ENCODE data around the gene ZKSCAN2. TPM values are rescaled to one million over a fixed set of nuclear protein-coding genes. Genes with fewer than 3 reads are reported as not detected.

ZKSCAN2 gene
- total and polyA plus RNA-seq, 9 donors, result 2.2 to 11.1 (median 7.8) TPM

- 3 to 12% (median 3%) methylated on average over 17 to 58 of the region's 58 CpGs for WGBS, 3 donors
- peak; percentile 88 to 93 (median 90) for DNase-seq
- no peak for TF ChIP-seq EP300 (IDR thresholded peaks at IDR 0.05)
- TF ChIP-seq CTCF (IDR thresholded peaks at IDR 0.05), result no peak
- TF ChIP-seq POLR2A (IDR thresholded peaks at IDR 0.05), result no peak
- Histone ChIP-seq H3K4me1 (ENCODE audit: insufficient read depth) (peaks cover 10% of the 10 kb centered on the region), H3K9me3 (no peaks in the 10 kb centered on the region), H3K27ac (peak overlapping the region; percentile 95 to 98), H3K27me3 (no peaks in the 10 kb centered on the region), H3K36me3 (no peaks in the 10 kb centered on the region), H3K4me3 (peak overlapping the region; percentile 90)
- intact Hi-C loops (cut with DNase I), result no loop called here
These were observed 563 bp upstream of the ZKSCAN2 start for GRCh38 chr16:25257956-25258860.

- Histone ChIP-seq H3K9me3 (no peaks in the 10 kb centered on the region), H3K27me3 (no peaks in the 10 kb centered on the region), H3K4me3 (peak overlapping the region; percentile 90), H3K27ac (peak overlapping the region in 1 of 2 donors; percentile 98), H3K4me1 (ENCODE audit: insufficient read depth) (peaks cover 10% of the 10 kb centered on the region), H3K36me3 (no peaks in the 10 kb centered on the region)
- 0 to 3% (median 1%) methylated on average over 24 of the region's 24 CpGs for WGBS, 3 donors
- DNase-seq, result peak in 3 of 5 donors; percentile 7 to 31 (median 28)
- intact Hi-C loops (cut with DNase I), result no loop called here
- no peak for TF ChIP-seq POLR2A (IDR thresholded peaks at IDR 0.05)
- no peak for TF ChIP-seq EP300 (IDR thresholded peaks at IDR 0.05)
- no peak for TF ChIP-seq CTCF (IDR thresholded peaks at IDR 0.05)
These were observed 763 bp downstream of the ZKSCAN2 start for GRCh38 chr16:25256695-25257469.

DNA sequence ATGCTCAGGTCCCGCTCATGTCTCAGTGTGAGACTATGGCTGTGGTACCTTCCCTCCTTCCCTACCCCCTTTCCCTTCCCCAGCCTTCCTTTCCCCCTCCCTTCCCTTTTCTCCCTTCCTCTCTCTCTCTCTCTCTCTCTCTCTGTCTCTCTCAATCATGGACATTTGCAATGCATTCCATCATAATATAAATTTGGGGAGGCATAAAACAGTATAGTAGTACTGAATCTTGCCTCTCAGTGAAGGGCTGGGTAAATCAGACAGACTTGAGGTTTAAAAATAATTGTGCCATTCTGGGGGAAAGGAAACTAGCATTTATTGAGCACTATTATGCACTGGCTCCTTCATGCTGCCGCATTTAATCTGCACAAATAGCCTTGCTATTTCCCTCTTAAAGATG, 4.3 kb downstream of the ZKSCAN2 start:
- intact Hi-C loops (cut with DNase I), result no loop called here
- DNase-seq, result no peak
- H3K27ac ChIP-seq, result no peak overlapping the region
- no peak overlapping the region for H3K4me3 ChIP-seq
- TF ChIP-seq CTCF (IDR thresholded peaks at IDR 0.05), result no peak
- no peak for TF ChIP-seq POLR2A (IDR thresholded peaks at IDR 0.05)
- TF ChIP-seq EP300 (IDR thresholded peaks at IDR 0.05), result no peak
- H3K36me3 ChIP-seq, result no peaks in the 10 kb centered on the region
- H3K27me3 ChIP-seq, result no peaks in the 10 kb centered on the region
- no peaks in the 10 kb centered on the region for H3K9me3 ChIP-seq
- 95 to 99% (median 98%) methylated on average over 2 of the region's 2 CpGs for WGBS, 3 donors
- peaks cover 5% of the 10 kb centered on the region for H3K4me1 ChIP-seq (ENCODE audit: insufficient read depth)

GRCh38 chr16:25250467-25250866, 7.2 kb downstream of the ZKSCAN2 start:
- TF ChIP-seq EP300 (IDR thresholded peaks at IDR 0.05), result no peak
- DNase-seq, result no peak
- intact Hi-C loops (cut with DNase I), result no loop called here
- Histone ChIP-seq H3K4me3 (no peak overlapping the region), H3K27ac (no peak overlapping the region), H3K9me3 (no peaks in the 10 kb centered on the region), H3K4me1 (ENCODE audit: insufficient read depth) (peaks cover 2% of the 10 kb centered on the region), H3K36me3 (no peaks in the 10 kb centered on the region), H3K27me3 (no peaks in the 10 kb centered on the region)
- 95 to 98% (median 97%) methylated on average over 2 of the region's 2 CpGs for WGBS, 3 donors
